ENCODE results near the gene KPNA2. TPM values are rescaled to one million over a fixed set of nuclear protein-coding genes. Genes with fewer than 3 reads are reported as not detected.
"Not testable (repeated sequence)": the region's sequence is repeated elsewhere in the genome, so short reads cannot be mapped to it uniquely, and the experiment has no call there.

KPNA2 gene
- total RNA-seq, 2 donors from 2014 or later = 43.2 to 143 TPM

DNA sequence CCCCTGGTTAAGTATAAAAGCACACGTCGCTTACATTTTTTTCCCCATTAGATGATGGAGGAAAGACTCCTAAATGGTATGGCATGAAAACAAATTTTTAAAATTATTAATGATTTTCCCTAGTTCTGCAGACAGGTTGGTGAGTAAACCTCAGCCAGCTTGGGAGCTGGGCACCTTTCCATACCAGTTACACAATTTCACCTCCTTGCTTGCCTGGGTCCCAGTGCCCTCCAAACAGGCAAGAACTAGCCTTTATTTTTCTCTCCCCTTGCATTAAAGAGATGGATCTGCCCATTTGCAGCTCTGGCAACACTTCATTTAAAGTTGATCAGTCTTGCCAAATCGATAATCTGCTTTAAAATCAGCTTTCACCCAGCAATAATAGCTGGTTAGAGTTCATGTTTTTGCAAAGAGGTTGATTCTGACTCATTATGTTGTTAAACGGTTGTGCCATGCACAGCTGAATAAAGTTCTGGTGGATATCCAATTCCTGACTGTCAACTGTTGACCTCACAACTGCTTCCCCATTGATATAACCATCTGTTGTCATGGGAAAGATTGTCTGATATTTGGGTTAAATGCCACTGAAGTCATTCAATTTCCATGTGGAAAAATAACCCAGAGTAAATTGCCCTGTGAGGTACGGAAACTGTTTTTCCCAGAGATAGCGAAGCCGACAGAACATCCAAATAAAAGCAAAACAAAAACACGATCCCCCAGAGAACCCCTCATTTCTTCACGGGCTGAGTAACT, 40.5 kb upstream of the KPNA2 start:
- intact Hi-C loops (cut with DNase I) = no loop called here
- H3K4me1 ChIP-seq = peaks cover 8% of the 10 kb centered on the region
- peak; percentile 36 for DNase-seq
- no peak for TF ChIP-seq CTCF (IDR thresholded peaks at IDR 0.05)
- H3K4me3 ChIP-seq = peak overlapping the region; percentile 48
- no peaks in the 10 kb centered on the region for H3K9me3 ChIP-seq
- no peak overlapping the region for H3K27ac ChIP-seq
- H3K9ac ChIP-seq (ENCODE audit: low read depth in 2 of 2, low read length in 2 of 2) = peak overlapping the region; percentile 43 to 56
- H3K36me3 ChIP-seq = no peaks in the 10 kb centered on the region
- no peaks in the 10 kb centered on the region for H3K27me3 ChIP-seq

DNA sequence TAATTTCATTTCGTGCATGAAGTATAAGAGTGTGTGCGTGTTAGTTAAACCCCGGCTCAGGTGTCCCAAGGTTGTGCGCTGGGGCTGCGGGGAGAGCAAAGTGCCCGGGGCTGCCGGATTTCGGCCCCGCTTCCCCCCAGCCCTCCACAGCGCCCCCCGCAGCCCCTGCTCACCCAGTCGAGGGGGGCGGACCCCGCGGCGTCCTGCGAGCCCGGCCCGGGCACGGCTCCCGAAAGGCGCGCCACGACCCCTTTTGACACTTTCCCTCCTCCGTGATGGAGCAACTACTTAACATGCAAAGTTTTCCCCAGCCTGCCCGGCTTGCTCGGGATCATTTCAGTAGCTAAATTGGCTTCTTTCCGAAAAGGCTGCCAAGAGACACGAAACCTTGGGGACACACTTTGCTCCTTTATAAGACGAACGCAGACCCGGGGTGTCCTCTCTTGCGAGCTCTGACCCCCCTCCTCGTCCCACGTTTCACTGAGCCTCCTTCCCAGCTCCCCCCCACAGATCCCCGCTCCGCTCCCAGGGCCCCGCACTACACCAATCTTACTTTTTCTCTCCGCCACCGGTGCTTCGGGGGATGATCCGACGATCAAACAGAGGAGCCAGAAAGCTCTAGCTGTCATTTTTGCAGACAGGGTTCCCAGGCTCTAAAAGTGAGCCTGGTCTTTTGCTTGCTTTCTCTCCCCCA, 39.8 kb upstream of the KPNA2 start:
- Histone ChIP-seq H3K9me3 (no peaks in the 10 kb centered on the region), H3K4me3 (peak overlapping the region; percentile 48), H3K36me3 (no peaks in the 10 kb centered on the region), H3K9ac (ENCODE audit: low read depth in 2 of 2, low read length in 2 of 2) (peak overlapping the region; percentile 43 to 56), H3K27me3 (no peaks in the 10 kb centered on the region), H3K27ac (no peak overlapping the region), H3K4me1 (peaks cover 8% of the 10 kb centered on the region)
- no peak for TF ChIP-seq CTCF (IDR thresholded peaks at IDR 0.05)
- peak; percentile 39 for DNase-seq
- intact Hi-C loops (cut with DNase I) = no loop called here

DNA sequence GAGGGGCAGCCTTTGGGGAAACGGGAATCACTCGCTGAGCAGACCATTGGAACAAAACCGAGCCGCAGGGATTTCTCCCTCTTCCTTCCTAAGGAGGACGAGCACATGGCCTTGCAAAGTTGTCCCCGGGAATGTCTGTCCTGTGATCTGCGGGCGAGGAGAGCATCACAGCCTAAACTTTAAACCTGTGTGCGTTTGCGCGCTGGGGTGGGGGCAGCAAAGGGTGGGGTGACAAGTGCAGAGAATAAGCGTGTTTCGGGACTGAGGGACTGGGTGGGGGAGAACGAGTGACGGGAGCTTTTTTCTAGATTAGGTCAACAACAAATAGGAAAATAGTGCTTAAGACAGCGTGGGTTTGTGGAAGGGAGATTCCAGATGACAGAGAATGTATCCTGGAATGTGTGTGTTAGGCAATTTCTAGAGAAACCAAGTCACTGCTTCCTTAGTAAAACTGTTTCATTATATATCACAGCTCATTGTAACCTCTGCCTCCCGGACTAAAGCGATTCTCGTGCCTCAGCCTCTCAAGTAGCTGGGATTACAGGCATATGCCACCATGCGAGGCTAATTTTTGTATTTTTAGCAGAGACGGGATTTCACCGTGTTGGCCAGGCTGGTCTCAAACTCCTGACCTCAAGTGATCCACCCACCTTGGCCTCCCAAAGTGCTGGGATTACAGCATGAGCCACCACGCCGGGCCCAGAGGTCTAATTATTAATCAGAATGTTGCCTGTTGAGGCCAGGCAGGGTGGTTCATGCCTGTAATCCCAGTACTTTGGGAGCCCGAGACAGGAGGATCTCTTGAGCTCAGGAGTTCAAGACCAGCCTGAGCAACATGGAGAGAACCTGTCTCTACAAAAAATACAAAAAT, 39.0 kb upstream of the KPNA2 start, which contains the start of gene C17orf58:
TSS of gene C17orf58 (minus strand) at position 169 of the 871 bp plus-strand sequence. CDS start 271 bp downstream, outside the sequence.
- H3K27me3 ChIP-seq; H3K36me3 ChIP-seq; H3K9me3 ChIP-seq; DNase-seq; H3K4me1 ChIP-seq; H3K27ac ChIP-seq; intact Hi-C loops (cut with DNase I): not testable (repeated sequence)
- Histone ChIP-seq H3K4me3 (peak within 1 kb of the TSS; percentile 48), H3K9ac (ENCODE audit: low read depth in 2 of 2, low read length in 2 of 2) (peak within 1 kb of the TSS; percentile 43 to 56)

DNA sequence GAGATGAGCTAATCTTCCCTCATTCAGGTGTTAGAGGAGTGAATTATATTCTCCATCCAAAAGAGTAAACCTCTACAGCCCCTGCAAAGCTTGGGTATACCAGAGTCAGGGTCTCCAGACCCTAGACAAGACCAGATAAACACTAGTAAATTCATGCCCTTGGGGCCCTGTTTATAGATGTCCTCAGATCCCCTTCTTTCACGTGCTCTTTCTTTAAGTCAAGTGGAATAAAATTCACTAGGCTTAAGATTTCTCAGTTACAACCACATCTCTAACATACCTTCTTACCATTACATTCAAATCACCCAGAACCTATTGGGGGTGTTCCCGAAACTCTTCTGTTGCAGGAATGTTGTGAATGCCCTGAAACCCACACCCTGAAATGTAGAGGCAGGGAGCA, 37.1 kb upstream of the KPNA2 start:
- H3K4me3 ChIP-seq = no peak overlapping the region
- H3K27me3 ChIP-seq = no peaks in the 10 kb centered on the region
- H3K36me3 ChIP-seq = no peaks in the 10 kb centered on the region
- no peak for DNase-seq
- no peaks in the 10 kb centered on the region for H3K9me3 ChIP-seq
- no peak for TF ChIP-seq CTCF (IDR thresholded peaks at IDR 0.05)
- intact Hi-C loops (cut with DNase I) = no loop called here
- no peak overlapping the region for H3K9ac ChIP-seq (ENCODE audit: low read depth in 2 of 2, low read length in 2 of 2)
- peaks cover 8% of the 10 kb centered on the region for H3K4me1 ChIP-seq
- no peak overlapping the region for H3K27ac ChIP-seq

DNA sequence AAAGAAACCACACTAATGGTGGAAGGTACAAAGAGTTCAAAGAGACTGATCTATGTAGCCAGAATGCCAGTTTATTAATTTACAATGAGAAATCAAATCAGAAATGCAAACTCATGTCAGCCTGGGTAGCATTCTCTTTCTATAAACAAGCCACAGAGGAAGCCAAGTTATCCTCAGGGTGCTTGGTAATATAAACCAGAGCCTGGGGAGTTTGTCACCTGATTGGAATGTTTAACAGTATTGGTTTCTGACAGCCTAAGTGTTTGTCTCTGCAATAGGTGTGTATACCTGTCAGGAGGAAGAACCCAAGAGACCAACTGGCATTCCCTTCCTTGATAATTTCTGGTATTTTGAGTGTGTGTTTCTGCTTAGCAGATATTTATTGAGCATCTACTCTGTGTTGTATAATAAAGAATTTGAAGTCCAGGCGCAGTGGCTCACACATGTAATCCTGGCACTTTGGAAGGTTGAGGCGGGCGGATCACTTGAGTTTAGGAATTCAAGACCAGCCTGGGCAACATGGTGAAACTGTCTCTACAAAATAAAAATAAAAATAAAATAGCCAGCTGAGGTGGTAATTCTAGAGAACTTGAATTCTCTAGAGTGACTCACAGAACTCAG, 36.1 kb upstream of the KPNA2 start:
- H3K4me1 ChIP-seq = peaks cover 8% of the 10 kb centered on the region
- no peak overlapping the region for H3K27ac ChIP-seq
- H3K4me3 ChIP-seq = no peak overlapping the region
- no peaks in the 10 kb centered on the region for H3K36me3 ChIP-seq
- no peaks in the 10 kb centered on the region for H3K9me3 ChIP-seq
- no peak for DNase-seq
- intact Hi-C loops (cut with DNase I) = no loop called here
- H3K9ac ChIP-seq (ENCODE audit: low read depth in 2 of 2, low read length in 2 of 2) = no peak overlapping the region
- H3K27me3 ChIP-seq = no peaks in the 10 kb centered on the region
- no peak for TF ChIP-seq CTCF (IDR thresholded peaks at IDR 0.05)
